DOHH2 (cell line): ENCODE measurements around the gene PIAS2.

Experiments used
- CTCF ChIP-seq: fragments of 200-600 bp; sonication (generic); IDR thresholded peaks from one replicate; pipeline ENCODE4 v1.5.1; 2014; ENCODE audit warnings: antibody characterized with exemption, mild to moderate bottlenecking, low read depth, low read length; ENCODE audit not compliant: poor library complexity, severe bottlenecking
- EZH2phosphoT487 ChIP-seq: fragments of 200-600 bp; sonication (generic); IDR thresholded peaks from 2 replicates; pipeline ENCODE4 v1.6.1; 2017; ENCODE audit warnings: borderline replicate concordance, mild to moderate bottlenecking, antibody characterized with exemption, low read length, moderate library complexity, mixed read lengths

DNA sequence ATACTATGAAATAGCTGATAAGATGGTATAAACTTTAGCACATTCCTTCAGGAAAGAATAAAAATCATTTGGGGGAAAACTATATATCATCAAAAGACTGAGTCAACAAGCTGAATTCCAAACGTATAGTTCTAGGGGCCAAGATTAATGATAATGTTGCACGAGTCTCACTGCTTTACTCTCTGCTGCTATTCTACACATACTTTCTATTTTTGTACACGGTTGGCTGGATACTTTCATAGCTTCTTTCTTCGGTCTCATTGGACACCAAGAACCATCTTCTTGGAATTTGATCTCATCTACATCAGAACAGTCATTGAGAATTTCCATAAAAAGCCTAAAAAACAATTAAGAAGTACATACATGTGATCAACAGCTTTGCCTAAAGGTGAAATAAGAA, 87.8 kb downstream of the PIAS2 start:
- TF ChIP-seq CTCF (no peak), EZH2phosphoT487 (no peak)
